ENCODE results near the gene RNFT1.
A peak's percentile ranks its signal among the peaks of the same experiment; 100 is the strongest.
"Not testable (repeated sequence)": the region's sequence is repeated elsewhere in the genome, so short reads cannot be mapped to it uniquely, and the experiment has no call there.

Gene RNFT1

GRCh38 chr17:59964482-59965328 is at the start of gene RNFT1:
RNFT1 (minus strand) TSS chr17:59964740; CDS start chr17:59964663, 77 bp downstream.
- peak; percentile 93 to 97 for DNase-seq

- DNase-seq: not testable (repeated sequence)
These were observed 44.8 kb upstream of the RNFT1 start for GRCh38 chr17:60009326-60009725.

- not testable (repeated sequence) for DNase-seq
These were observed 43.8 kb upstream of the RNFT1 start for GRCh38 chr17:60008377-60008776.

- DNase-seq: no peak
These were observed 41.6 kb upstream of the RNFT1 start for GRCh38 chr17:60006160-60006559.

- DNase-seq: not testable (repeated sequence)
These were observed 40.0 kb upstream of the RNFT1 start for GRCh38 chr17:60004561-60004960.

- not testable (repeated sequence) for DNase-seq
These were observed 37.9 kb upstream of the RNFT1 start for GRCh38 chr17:60002405-60002804.

- not testable (repeated sequence) for DNase-seq
These were observed 32.1 kb upstream of the RNFT1 start for GRCh38 chr17:59996608-59997007.

- not testable (repeated sequence) for DNase-seq
These were observed 10.6 kb upstream of the RNFT1 start for GRCh38 chr17:59975166-59975565.

GRCh38 chr17:59973483-59973882 is 8.9 kb upstream of the RNFT1 start:
- DNase-seq: not testable (repeated sequence)

- DNase-seq: no peak
These were observed 8.2 kb upstream of the RNFT1 start for GRCh38 chr17:59972778-59973177.

- DNase-seq: not testable (repeated sequence)
These were observed 7.2 kb upstream of the RNFT1 start for GRCh38 chr17:59971771-59972170.

- DNase-seq: peak; percentile 39 to 45
These were observed 630 bp downstream of the RNFT1 start for GRCh38 chr17:59963738-59964481.

- DNase-seq: no peak
These were observed 1.7 kb downstream of the RNFT1 start for GRCh38 chr17:59962739-59963318.

- DNase-seq: not testable (repeated sequence)
These were observed 5.0 kb downstream of the RNFT1 start for GRCh38 chr17:59959574-59959973.

- no peak for DNase-seq
These were observed 9.7 kb downstream of the RNFT1 start for GRCh38 chr17:59954856-59955255.

- no peak for DNase-seq
These were observed 14.5 kb downstream of the RNFT1 start for GRCh38 chr17:59950049-59950448.

- DNase-seq: not testable (repeated sequence)
These were observed 17.2 kb downstream of the RNFT1 start for GRCh38 chr17:59947310-59947709.

GRCh38 chr17:59946433-59946832 is 18.1 kb downstream of the RNFT1 start:
- not testable (repeated sequence) for DNase-seq

GRCh38 chr17:59941131-59941530 is 23.4 kb downstream of the RNFT1 start:
- DNase-seq: no peak

GRCh38 chr17:59940697-59941096 is 23.8 kb downstream of the RNFT1 start:
- DNase-seq: peak in 1 of 2 donors; percentile 12

GRCh38 chr17:59933317-59933716 is 31.2 kb downstream of the RNFT1 start:
- DNase-seq: not testable (repeated sequence)

- DNase-seq: not testable (repeated sequence)
These were observed 33.8 kb downstream of the RNFT1 start for GRCh38 chr17:59930768-59931167.

- DNase-seq: not testable (repeated sequence)
These were observed 34.4 kb downstream of the RNFT1 start for GRCh38 chr17:59930121-59930520.

All from stimulated activated CD4-positive, alpha-beta T cell treated with anti-CD3 and anti-CD28 coated beads, Interleukin-2, amount 100 ng/mL, for 48 hours (primary cell).